ENCODE data around the gene EMP3. TPM values are rescaled to one million over a fixed set of nuclear protein-coding genes. Genes with fewer than 3 reads are reported as not detected.
"Not testable (repeated sequence)": the region's sequence is repeated elsewhere in the genome, so short reads cannot be mapped to it uniquely, and the experiment has no call there.

The EMP3 gene
- polyA plus RNA-seq, 1 donor, result 43.6 TPM

DNA sequence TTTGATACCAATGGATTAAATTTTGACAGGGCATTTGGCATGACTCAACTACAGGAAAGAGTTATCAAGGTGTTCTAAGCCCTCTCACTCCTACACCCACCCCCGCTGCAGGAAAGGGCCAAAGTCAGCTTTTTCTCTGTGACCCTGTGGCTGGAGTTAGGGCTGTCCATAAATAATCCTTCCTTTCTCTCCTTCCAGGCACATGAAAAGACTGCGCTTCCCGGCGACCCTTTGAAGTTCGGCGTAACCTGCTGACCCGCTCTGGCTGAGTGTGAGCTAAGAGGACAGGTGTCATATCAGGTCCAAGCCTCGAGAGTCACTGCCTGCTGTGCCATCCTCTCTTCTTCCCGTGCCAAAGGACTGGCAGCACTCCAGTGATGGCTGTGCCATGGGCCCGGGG lies 29.9 kb upstream of the EMP3 start:
- peaks cover 8% of the 10 kb centered on the region for H3K4me1 ChIP-seq (ENCODE audit: control insufficient read depth, insufficient read depth, low read length)
- no peaks in the 10 kb centered on the region for H3K36me3 ChIP-seq (ENCODE audit: control insufficient read depth, insufficient read depth, low read length)
- no CpG with 5 or more reads among the region's 10 CpGs for WGBS (ENCODE audit: insufficient coverage, low lambda C conversion rate)
- H3K27ac ChIP-seq (ENCODE audit: low read length), result no peak overlapping the region
- no peak overlapping the region for H3K4me3 ChIP-seq (ENCODE audit: low read length)
- DNase-seq, result no peak
- peaks cover 5% of the 10 kb centered on the region for H3K27me3 ChIP-seq (ENCODE audit: control insufficient read depth, insufficient read depth, low read length)
- H3K9me3 ChIP-seq (ENCODE audit: control insufficient read depth, low read depth, low read length), result no peaks in the 10 kb centered on the region

DNA sequence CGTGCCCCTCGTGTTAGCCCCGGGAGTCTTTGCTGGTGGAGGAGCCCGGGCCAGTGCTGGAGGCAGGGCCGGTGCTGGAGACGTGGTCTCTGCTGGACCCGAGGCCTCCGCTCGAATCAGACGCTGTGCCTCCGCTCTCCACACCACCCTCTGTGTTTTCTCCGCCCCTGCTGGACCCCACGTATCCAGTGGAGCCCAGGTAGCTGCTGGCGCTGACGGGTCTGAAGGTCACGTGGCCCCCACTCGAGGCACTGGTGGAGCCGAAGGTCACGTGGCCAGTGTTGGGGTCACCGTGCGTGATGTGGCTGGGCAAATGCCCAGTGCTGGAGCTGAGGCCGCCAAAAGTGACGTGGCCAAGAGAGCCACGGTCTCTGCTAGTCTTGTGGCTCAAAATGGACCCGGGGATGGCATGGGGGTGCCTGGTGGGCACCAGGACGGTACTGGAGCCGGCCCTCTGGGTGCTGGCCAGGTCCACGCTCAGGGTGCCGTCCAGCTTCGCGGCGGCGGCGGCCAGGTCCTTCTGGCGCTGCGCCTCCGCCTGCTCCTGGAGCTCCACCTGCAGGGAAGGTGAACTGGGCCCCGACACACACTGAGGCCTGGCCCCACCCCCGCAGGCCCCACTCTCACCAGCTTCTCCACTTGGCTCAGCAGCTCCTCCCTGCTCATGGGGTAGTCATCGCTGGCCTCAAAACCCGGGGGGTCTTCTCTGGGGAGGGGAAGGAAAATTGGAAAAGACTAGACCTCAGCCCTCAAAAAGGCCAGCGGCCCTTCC lies 28.2 kb upstream of the EMP3 start:
- DNase-seq, result no peak
- H3K27me3 ChIP-seq (ENCODE audit: control insufficient read depth, insufficient read depth, low read length), result no peaks in the 10 kb centered on the region
- no CpG with 5 or more reads among the region's 42 CpGs for WGBS (ENCODE audit: insufficient coverage, low lambda C conversion rate)
- no peak overlapping the region for H3K27ac ChIP-seq (ENCODE audit: low read length)
- H3K4me1 ChIP-seq (ENCODE audit: control insufficient read depth, insufficient read depth, low read length), result no peaks in the 10 kb centered on the region
- H3K9me3 ChIP-seq (ENCODE audit: control insufficient read depth, low read depth, low read length), result no peaks in the 10 kb centered on the region
- H3K36me3 ChIP-seq (ENCODE audit: control insufficient read depth, insufficient read depth, low read length), result no peaks in the 10 kb centered on the region
- H3K4me3 ChIP-seq (ENCODE audit: low read length), result no peak overlapping the region

DNA sequence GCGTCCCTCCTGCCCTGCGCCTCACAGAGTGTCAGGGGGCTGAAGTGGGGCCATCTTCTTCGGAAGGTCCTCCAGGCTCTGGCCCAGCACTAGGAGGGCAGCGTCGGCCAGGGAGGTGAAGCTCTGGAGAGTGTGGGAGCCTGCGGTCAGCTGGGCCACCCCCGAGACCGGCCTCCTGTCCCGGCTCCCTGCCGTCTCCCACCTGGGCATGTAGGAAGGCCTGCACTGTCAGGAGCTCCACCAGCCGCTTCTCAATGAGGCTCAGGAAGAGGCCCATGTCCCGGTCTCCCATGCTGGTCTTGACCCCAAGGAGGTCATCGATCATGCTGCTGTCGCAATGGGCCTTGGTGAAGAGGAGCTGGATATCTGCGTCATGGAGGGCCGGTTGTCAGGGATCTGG lies 27.4 kb upstream of the EMP3 start:
- no peak overlapping the region for H3K4me3 ChIP-seq (ENCODE audit: low read length)
- no CpG with 5 or more reads among the region's 16 CpGs for WGBS (ENCODE audit: insufficient coverage, low lambda C conversion rate)
- no peaks in the 10 kb centered on the region for H3K4me1 ChIP-seq (ENCODE audit: control insufficient read depth, insufficient read depth, low read length)
- H3K27ac ChIP-seq (ENCODE audit: low read length), result no peak overlapping the region
- no peaks in the 10 kb centered on the region for H3K9me3 ChIP-seq (ENCODE audit: control insufficient read depth, low read depth, low read length)
- no peaks in the 10 kb centered on the region for H3K27me3 ChIP-seq (ENCODE audit: control insufficient read depth, insufficient read depth, low read length)
- no peak for DNase-seq
- no peaks in the 10 kb centered on the region for H3K36me3 ChIP-seq (ENCODE audit: control insufficient read depth, insufficient read depth, low read length)

DNA sequence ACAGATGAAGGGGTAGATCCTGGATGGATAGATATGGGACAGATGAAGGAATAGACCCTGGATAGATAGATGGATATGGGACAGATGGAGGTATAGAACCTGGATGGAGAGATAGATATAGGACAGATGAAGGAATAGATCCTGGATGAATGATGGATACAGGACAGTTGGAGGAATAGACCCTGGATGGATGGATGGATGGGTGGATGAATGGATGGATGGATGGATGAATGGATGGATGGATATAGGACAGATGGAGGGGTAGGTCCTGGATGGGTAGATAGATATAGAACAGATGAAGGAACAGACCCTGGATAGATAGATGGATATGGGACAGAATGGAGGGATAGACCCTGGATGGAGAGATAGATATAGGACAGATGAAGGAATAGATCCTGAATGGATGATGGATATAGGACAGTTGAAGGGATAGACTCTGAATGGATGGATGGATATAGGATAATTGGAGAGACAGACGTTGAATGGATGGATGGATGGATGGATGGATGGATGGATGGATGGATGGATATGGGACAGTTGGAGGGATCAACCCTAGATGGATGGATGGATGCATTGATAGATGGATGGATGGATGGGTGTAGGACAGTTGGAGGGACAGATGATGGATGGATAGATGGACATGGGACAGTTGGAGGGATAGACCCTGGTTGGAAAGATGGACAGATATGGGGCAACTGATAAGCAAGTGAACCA lies 23.3 kb upstream of the EMP3 start:
- Histone ChIP-seq H3K27ac (ENCODE audit: low read length) (no peak overlapping the region), H3K27me3 (ENCODE audit: control insufficient read depth, insufficient read depth, low read length) (no peaks in the 10 kb centered on the region)
- 100% methylated on average over 1 of the region's 1 CpG for WGBS (ENCODE audit: insufficient coverage, low lambda C conversion rate)

DNA sequence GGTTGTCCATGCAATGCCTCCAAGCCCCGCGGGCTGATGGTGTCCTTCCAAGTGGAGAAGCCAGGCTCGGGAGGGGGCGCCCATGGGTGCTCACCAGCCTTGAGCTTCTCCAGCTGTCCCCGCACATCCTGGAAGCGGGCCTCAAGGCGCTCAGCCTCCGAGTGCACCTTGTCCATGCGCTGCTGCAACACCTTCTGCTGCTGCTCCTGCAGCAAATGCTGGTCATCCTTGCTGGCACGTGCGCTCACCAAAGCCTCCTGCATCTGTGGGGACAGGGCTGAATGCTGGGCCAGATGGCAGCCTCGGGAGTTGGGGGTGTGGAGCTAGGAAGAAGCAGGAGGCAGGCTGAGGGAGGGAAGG lies 22.8 kb upstream of the EMP3 start:
- DNase-seq, result no peak
- Histone ChIP-seq H3K36me3 (ENCODE audit: control insufficient read depth, insufficient read depth, low read length) (no peaks in the 10 kb centered on the region), H3K4me3 (ENCODE audit: low read length) (no peak overlapping the region), H3K4me1 (ENCODE audit: control insufficient read depth, insufficient read depth, low read length) (no peaks in the 10 kb centered on the region), H3K9me3 (ENCODE audit: control insufficient read depth, low read depth, low read length) (no peaks in the 10 kb centered on the region), H3K27ac (ENCODE audit: low read length) (no peak overlapping the region), H3K27me3 (ENCODE audit: control insufficient read depth, insufficient read depth, low read length) (no peaks in the 10 kb centered on the region)
- no CpG with 5 or more reads among the region's 12 CpGs for WGBS (ENCODE audit: insufficient coverage, low lambda C conversion rate)

More for the DNA sequence above, 23.3 kb upstream of the EMP3 start:
- Histone ChIP-seq H3K4me1 (ENCODE audit: control insufficient read depth, insufficient read depth, low read length) (no peaks in the 10 kb centered on the region), H3K9me3 (ENCODE audit: control insufficient read depth, low read depth, low read length) (no peaks in the 10 kb centered on the region), H3K36me3 (ENCODE audit: control insufficient read depth, insufficient read depth, low read length) (no peaks in the 10 kb centered on the region), H3K4me3 (ENCODE audit: low read length) (no peak overlapping the region)
- no peak for DNase-seq

DNA sequence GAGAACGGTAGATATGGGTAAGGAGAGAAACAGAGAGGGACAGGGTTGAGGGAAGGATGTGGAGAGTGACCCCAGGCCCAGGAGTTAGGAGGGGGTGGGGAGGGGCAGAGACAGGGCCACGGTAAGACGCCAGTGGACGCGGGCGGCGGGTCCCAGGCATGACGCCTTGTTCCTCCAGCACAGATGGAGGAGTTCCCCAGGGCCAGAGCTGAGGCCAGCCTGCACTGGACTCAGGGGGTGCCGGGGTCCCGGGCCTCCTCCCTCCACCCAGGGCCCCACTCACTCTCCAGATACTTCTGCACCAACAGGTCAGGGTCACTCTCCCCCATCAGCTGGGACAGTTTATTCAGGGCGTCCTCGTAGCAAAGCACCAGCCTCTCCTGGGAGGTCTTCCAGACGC lies 22.0 kb upstream of the EMP3 start:
- no peak overlapping the region for H3K27ac ChIP-seq (ENCODE audit: low read length)
- no peaks in the 10 kb centered on the region for H3K4me1 ChIP-seq (ENCODE audit: control insufficient read depth, insufficient read depth, low read length)
- no peaks in the 10 kb centered on the region for H3K27me3 ChIP-seq (ENCODE audit: control insufficient read depth, insufficient read depth, low read length)
- no peaks in the 10 kb centered on the region for H3K36me3 ChIP-seq (ENCODE audit: control insufficient read depth, insufficient read depth, low read length)
- no peak overlapping the region for H3K4me3 ChIP-seq (ENCODE audit: low read length)
- 80% methylated on average over 1 of the region's 13 CpGs for WGBS (ENCODE audit: insufficient coverage, low lambda C conversion rate)
- no peaks in the 10 kb centered on the region for H3K9me3 ChIP-seq (ENCODE audit: control insufficient read depth, low read depth, low read length)
- no peak for DNase-seq

DNA sequence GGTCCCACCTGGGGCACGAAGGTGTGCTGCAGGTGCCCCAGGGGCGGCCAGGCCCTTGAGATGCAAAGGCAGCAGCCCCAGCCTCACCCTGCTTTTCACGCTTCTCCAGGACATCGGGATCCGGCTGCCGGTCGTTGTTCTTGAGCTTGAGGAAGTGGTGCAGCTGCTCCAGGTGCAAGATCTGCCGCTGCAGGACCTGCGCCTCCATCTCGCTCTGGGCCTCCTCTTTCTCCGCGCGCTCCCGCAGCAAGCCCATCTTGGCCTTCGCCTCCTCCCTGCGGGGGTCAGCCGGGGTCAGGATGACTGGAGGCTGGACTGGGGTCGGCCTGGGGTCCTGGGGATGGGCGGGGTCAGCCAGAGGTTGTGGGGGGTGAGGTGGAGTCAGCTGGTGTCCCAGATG lies 21.5 kb upstream of the EMP3 start:
- Histone ChIP-seq H3K9me3 (ENCODE audit: control insufficient read depth, low read depth, low read length) (no peaks in the 10 kb centered on the region), H3K27me3 (ENCODE audit: control insufficient read depth, insufficient read depth, low read length) (no peaks in the 10 kb centered on the region), H3K36me3 (ENCODE audit: control insufficient read depth, insufficient read depth, low read length) (no peaks in the 10 kb centered on the region), H3K4me3 (ENCODE audit: low read length) (no peak overlapping the region), H3K4me1 (ENCODE audit: control insufficient read depth, insufficient read depth, low read length) (no peaks in the 10 kb centered on the region), H3K27ac (ENCODE audit: low read length) (no peak overlapping the region)
- DNase-seq, result no peak
- WGBS (ENCODE audit: insufficient coverage, low lambda C conversion rate), result no CpG with 5 or more reads among the region's 19 CpGs

DNA sequence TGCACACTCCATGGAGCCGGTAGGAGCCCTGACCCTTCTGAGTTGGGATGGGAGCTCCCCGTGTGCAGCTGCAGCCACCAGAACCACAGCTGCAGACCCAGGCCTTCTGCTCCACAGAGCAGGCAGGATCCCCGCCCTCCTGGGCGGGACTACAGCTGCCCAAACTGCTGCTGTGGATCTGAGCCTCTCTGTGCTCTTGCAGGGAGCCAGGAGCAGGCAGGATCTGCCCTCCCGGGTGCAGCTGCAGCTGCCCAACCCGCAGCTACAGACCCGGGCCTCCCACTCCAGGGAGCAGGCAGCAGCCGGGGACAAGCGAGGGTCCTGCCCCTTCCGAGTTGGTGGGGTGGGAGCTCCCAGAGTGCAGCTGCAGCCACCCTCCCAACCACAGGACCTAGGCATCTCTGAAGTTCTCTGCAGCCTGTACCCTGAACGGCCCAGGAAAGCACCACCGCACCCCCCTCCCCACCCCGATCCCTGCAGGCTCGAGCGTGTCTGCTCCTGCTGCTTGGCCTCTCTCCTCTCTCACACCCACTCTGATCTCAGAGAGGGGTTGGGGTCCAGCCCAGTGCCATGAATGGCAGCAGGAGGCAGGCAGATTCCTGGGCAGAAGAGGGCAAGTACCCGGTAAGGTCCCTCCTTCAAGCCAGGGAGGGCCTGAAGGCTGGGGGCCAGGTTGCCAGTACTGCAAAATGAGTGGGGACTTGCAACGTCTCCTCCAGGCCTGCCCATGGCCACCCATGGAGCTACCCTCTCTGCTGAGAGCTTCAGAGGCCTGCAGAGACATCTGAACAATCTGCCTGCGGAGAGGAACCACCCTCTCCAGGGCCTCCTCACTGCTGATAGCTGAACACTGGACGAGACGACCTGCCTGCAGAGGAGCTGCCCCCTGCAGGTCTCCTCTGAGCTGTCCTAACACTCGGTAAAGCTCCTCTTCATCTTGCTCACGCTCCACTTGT lies 16.4 kb upstream of the EMP3 start:
- peak in 1 of 2 donors; percentile 55 for DNase-seq
- Histone ChIP-seq H3K36me3 (ENCODE audit: control insufficient read depth, insufficient read depth, low read length) (no peaks in the 10 kb centered on the region), H3K4me3 (ENCODE audit: low read length) (no peak overlapping the region), H3K27ac (ENCODE audit: low read length) (no peak overlapping the region), H3K9me3 (ENCODE audit: control insufficient read depth, low read depth, low read length) (no peaks in the 10 kb centered on the region), H3K27me3 (ENCODE audit: control insufficient read depth, insufficient read depth, low read length) (no peaks in the 10 kb centered on the region), H3K4me1 (ENCODE audit: control insufficient read depth, insufficient read depth, low read length) (peaks cover 2% of the 10 kb centered on the region)
- WGBS (ENCODE audit: insufficient coverage, low lambda C conversion rate), result no CpG with 5 or more reads among the region's 22 CpGs

DNA sequence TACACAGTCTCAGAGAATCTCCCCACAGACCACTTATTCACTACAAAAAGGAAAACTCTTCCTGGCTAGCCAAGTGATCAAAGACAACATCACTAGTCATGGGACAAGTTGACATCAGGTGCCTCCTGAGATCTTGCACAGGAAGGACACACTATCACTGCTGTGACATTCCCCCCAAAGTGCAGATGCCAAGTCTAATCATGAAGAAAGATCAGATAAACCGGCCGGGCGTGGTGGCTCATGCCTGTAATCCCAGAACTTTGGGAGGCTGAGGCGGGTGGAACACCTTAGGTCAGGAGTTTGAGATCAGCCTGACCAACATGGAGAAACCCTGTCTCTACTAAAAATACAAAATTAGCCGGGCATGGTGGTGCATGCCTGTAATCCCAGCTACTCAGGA lies 15.6 kb upstream of the EMP3 start:
- not testable (repeated sequence) for H3K4me1 ChIP-seq (ENCODE audit: control insufficient read depth, insufficient read depth, low read length); H3K36me3 ChIP-seq (ENCODE audit: control insufficient read depth, insufficient read depth, low read length); H3K9me3 ChIP-seq (ENCODE audit: control insufficient read depth, low read depth, low read length); DNase-seq; H3K27me3 ChIP-seq (ENCODE audit: control insufficient read depth, insufficient read depth, low read length); H3K27ac ChIP-seq (ENCODE audit: low read length); H3K4me3 ChIP-seq (ENCODE audit: low read length)
- no CpG with 5 or more reads among the region's 5 CpGs for WGBS (ENCODE audit: insufficient coverage, low lambda C conversion rate)

DNA sequence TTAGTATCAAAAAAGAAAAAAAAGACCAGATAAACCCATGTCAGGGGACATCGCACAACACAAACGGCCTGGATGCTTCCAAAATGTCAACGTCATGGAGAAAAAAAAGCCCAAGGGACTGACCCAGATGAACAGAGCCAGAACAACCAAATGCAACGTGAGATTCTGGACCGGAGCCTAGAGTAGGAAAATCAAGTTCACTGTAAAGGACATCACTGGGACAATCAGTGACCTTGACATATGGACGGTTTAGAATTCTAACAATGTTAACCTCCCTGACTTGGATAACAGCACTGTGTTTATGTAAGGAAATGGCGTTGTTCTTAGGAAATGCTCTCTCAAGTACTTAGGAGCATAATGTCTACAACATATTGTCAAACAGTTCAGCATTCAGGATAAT lies 15.1 kb upstream of the EMP3 start:
- Histone ChIP-seq H3K9me3 (ENCODE audit: control insufficient read depth, low read depth, low read length) (no peaks in the 10 kb centered on the region), H3K27ac (ENCODE audit: low read length) (no peak overlapping the region), H3K27me3 (ENCODE audit: control insufficient read depth, insufficient read depth, low read length) (no peaks in the 10 kb centered on the region), H3K4me3 (ENCODE audit: low read length) (no peak overlapping the region), H3K36me3 (ENCODE audit: control insufficient read depth, insufficient read depth, low read length) (no peaks in the 10 kb centered on the region), H3K4me1 (ENCODE audit: control insufficient read depth, insufficient read depth, low read length) (peaks cover 2% of the 10 kb centered on the region)
- peak in 1 of 2 donors; percentile 20 for DNase-seq
- WGBS (ENCODE audit: insufficient coverage, low lambda C conversion rate), result 100% methylated on average over 3 of the region's 7 CpGs

All from large intestine (tissue), 3 donors.